HG03135 (cell line): ENCODE results near the gene CHST7.
"Not testable (repeated sequence)": the region's sequence is repeated elsewhere in the genome, so short reads cannot be mapped to it uniquely, and the experiment has no call there.

Source experiments
- ATAC-seq: cut with Tn5 transposase; IDR thresholded peaks from one replicate; pipeline ENCODE4 v1.9.1; 2021; ENCODE audit warnings: mild to moderate bottlenecking, moderate library complexity; ENCODE audit not compliant: unreplicated experiment

The CHST7 gene

GRCh38 chrX:46573331-46573891 is at the start of gene CHST7:
Gene CHST7, plus strand, starts transcription at chrX:46573765. Its CDS starts 167 bp downstream, at chrX:46573932.
- ATAC-seq, result peak; percentile 35

GRCh38 chrX:46528640-46529039 is 44.9 kb upstream of the CHST7 start:
- not testable (repeated sequence) for ATAC-seq

- ATAC-seq, result not testable (repeated sequence)
Measured at GRCh38 chrX:46529740-46530403, 43.7 kb upstream of the CHST7 start.

GRCh38 chrX:46530404-46530908 is 43.1 kb upstream of the CHST7 start:
- ATAC-seq, result not testable (repeated sequence)

- no peak for ATAC-seq
Measured at GRCh38 chrX:46531442-46531841, 42.1 kb upstream of the CHST7 start.

GRCh38 chrX:46543441-46543840 is 30.1 kb upstream of the CHST7 start:
- ATAC-seq, result no peak

- ATAC-seq, result not testable (repeated sequence)
Measured at GRCh38 chrX:46544527-46544926, 29.0 kb upstream of the CHST7 start.

- peak; percentile 77 for ATAC-seq
Measured at GRCh38 chrX:46545111-46546005, 28.2 kb upstream of the CHST7 start, which contains the start of gene ZNF674. Gene ZNF674, minus strand, starts transcription at chrX:46545421. Its CDS starts 3,334 bp downstream, at chrX:46542087.

- ATAC-seq, result no peak
Measured at GRCh38 chrX:46547857-46548256, 25.7 kb upstream of the CHST7 start.

GRCh38 chrX:46549914-46550313 is 23.7 kb upstream of the CHST7 start:
- no peak for ATAC-seq

GRCh38 chrX:46551494-46552128 is 22.0 kb upstream of the CHST7 start:
- ATAC-seq, result no peak

GRCh38 chrX:46553935-46554334 is 19.6 kb upstream of the CHST7 start:
- ATAC-seq, result no peak

GRCh38 chrX:46554942-46555341 is 18.6 kb upstream of the CHST7 start:
- no peak for ATAC-seq

- ATAC-seq, result no peak
Measured at GRCh38 chrX:46559062-46559461, 14.5 kb upstream of the CHST7 start.

GRCh38 chrX:46561824-46562657 is 11.5 kb upstream of the CHST7 start:
- ATAC-seq, result peak; percentile 98

GRCh38 chrX:46567388-46567787 is 6.2 kb upstream of the CHST7 start:
- no peak for ATAC-seq

GRCh38 chrX:46569621-46570020 is 3.9 kb upstream of the CHST7 start:
- no peak for ATAC-seq

GRCh38 chrX:46571423-46572339 is 1.9 kb upstream of the CHST7 start:
- no peak for ATAC-seq

GRCh38 chrX:46572340-46572936 is 1.1 kb upstream of the CHST7 start:
- peak; percentile 46 for ATAC-seq
